GM19455 (cell line): ENCODE measurements around the gene STOX2.

Experiments
- ATAC-seq: cut with Tn5 transposase; IDR thresholded peaks from one replicate; pipeline ENCODE4 v1.9.1; 2021; ENCODE audit not compliant: unreplicated experiment

Gene STOX2

GRCh38 chr4:184062769-184063168, 157.7 kb downstream of the STOX2 start:
- ATAC-seq, result no peak

- ATAC-seq, result no peak
Observed at GRCh38 chr4:184064877-184065276, 159.8 kb downstream of the STOX2 start.

GRCh38 chr4:184066584-184067300, 161.6 kb downstream of the STOX2 start:
- ATAC-seq, result no peak

DNA sequence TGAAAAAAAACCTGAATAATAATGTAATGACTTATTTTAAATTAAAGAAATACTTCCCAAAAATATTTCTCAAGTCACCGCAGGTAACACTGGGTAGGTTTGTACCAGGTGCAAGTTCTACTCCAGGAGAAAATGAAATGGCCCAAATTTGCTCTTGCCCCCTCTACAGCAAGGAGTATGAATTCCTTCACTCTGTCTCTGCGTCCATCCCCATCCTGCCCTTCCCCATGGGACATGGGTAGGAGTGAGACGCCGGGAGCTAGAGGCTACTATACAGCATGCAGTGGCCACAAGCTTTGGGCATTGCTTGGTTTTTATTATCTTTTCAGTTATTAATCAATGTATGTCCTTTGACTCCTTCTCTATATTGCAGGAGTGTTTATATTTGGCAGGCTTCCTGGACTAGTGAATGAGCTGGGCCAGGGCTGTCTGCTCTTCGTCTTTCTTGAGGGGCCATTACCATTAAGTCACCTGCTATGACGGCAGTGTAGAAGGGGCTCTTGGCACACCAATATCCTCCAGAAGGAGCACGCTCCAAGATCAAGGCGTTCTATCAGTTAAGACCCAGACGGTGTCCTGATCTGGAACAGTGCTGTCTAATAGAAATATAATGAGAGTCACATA, 162.9 kb downstream of the STOX2 start:
- ATAC-seq, result no peak
